ENCODE results near the gene KRTAP1-4.

DNA sequence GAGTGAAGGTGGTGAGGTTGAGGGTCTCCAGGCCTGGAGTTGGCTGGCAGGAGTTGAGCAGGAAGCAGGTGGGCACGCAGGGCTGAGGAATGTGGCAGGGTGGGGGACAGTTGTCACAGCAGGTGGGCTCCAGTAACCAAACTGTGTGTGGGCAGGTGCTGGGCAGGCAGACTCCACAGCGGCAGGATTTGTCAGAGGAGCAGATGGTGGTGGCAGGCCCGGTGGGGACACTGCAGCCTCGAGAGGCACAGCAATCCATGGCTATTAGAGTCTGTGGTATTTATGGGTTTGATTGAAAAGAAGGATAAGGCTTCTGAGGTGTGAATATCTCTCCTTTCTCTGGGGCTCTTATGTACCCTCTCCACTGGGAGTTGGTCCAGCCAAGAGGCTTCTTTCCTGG, 36.2 kb downstream of the KRTAP1-4 start, which contains the start of gene KRTAP3-3:
- TF ChIP-seq, protein P1, sequence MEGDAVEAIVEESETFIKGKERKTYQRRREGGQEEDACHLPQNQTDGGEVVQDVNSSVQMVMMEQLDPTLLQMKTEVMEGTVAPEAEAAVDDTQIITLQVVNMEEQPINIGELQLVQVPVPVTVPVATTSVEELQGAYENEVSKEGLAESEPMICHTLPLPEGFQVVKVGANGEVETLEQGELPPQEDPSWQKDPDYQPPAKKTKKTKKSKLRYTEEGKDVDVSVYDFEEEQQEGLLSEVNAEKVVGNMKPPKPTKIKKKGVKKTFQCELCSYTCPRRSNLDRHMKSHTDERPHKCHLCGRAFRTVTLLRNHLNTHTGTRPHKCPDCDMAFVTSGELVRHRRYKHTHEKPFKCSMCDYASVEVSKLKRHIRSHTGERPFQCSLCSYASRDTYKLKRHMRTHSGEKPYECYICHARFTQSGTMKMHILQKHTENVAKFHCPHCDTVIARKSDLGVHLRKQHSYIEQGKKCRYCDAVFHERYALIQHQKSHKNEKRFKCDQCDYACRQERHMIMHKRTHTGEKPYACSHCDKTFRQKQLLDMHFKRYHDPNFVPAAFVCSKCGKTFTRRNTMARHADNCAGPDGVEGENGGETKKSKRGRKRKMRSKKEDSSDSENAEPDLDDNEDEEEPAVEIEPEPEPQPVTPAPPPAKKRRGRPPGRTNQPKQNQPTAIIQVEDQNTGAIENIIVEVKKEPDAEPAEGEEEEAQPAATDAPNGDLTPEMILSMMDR (IDR thresholded peaks at IDR 0.05): no peak
- no peak for TF ChIP-seq POLR2A (IDR thresholded peaks at IDR 0.05)

Data from right lobe of liver (tissue), 4 donors.